Neural progenitor cell (in vitro differentiated cells): ENCODE results near the gene SPIRE1. TPM values are rescaled to one million over a fixed set of nuclear protein-coding genes. Genes with fewer than 3 reads are reported as not detected.
"Not testable (repeated sequence)": the region's sequence is repeated elsewhere in the genome, so short reads cannot be mapped to it uniquely, and the experiment has no call there.

Experiments
- DNase-seq: peaks from one replicate; pipeline ENCODE4 v3.0.0-alpha.2; 2016; ENCODE audit warnings: low spot score
- H2AFZ ChIP-seq: fragments of 200-600 bp; sonication (generic); replicated peaks from 2 replicates; pipeline ENCODE4 v1.6.1; 2016; ENCODE audit warnings: antibody characterized with exemption
- H3F3A ChIP-seq: fragments of 200-600 bp; sonication (generic); 2 replicates; pipeline ENCODE4 v1.6.1; 2016; ENCODE audit warnings: antibody characterized with exemption, low read depth
- H3K27ac ChIP-seq: fragments of 200-600 bp; sonication (generic); 2 replicates; pipeline ENCODE4 v1.5.1; 2016; ENCODE audit warnings: mild to moderate bottlenecking
- H3K27me3 ChIP-seq: fragments of 200-600 bp; sonication (generic); 2 replicates; pipeline ENCODE4 v1.6.1; 2016; ENCODE audit warnings: mild to moderate bottlenecking, moderate library complexity
- H3K36me3 ChIP-seq: fragments of 200-600 bp; sonication (generic); 2 replicates; pipeline ENCODE4 v1.5.1; 2016
- H3K4me1 ChIP-seq: fragments of 200-600 bp; sonication (generic); 2 replicates; pipeline ENCODE4 v1.6.1; 2016; ENCODE audit warnings: mixed run types
- H3K4me2 ChIP-seq: fragments of 200-600 bp; sonication (generic); 2 replicates; pipeline ENCODE4 v1.6.1; 2016
- H3K4me3 ChIP-seq: fragments of 200-600 bp; sonication (generic); 2 replicates; pipeline ENCODE4 v1.5.1; 2016
- H3K79me2 ChIP-seq: fragments of 200-600 bp; sonication (generic); 2 replicates; pipeline ENCODE4 v1.6.1; 2016; ENCODE audit warnings: low read depth
- H3K9ac ChIP-seq: fragments of 200-600 bp; sonication (generic); 2 replicates; pipeline ENCODE4 v1.6.1; 2016
- H3K9me3 ChIP-seq: fragments of 200-600 bp; sonication (generic); 2 replicates; pipeline ENCODE4 v1.5.1; 2016; ENCODE audit warnings: low read depth
- H4K20me1 ChIP-seq: fragments of 200-600 bp; sonication (generic); 2 replicates; pipeline ENCODE4 v1.6.1; 2016; ENCODE audit warnings: low read depth
- H3K27ac Mint-ChIP-seq: 3 replicates; pipeline ENCODE4 v1.8.0; 2021; ENCODE audit warnings: mixed read lengths
- H3K27me3 Mint-ChIP-seq: 2 replicates; pipeline ENCODE4 v1.8.0; 2022; ENCODE audit warnings: low read depth, mild to moderate bottlenecking, inconsistent platforms, moderate library complexity, mixed read lengths; ENCODE audit not compliant: insufficient read depth
- H3K36me3 Mint-ChIP-seq: 3 replicates; pipeline ENCODE4 v1.8.0; 2021; ENCODE audit warnings: mixed read lengths
- H3K4me1 Mint-ChIP-seq: 3 replicates; pipeline ENCODE4 v1.8.0; 2021; ENCODE audit warnings: mixed read lengths
- H3K4me3 Mint-ChIP-seq: 3 replicates; pipeline ENCODE4 v1.8.0; 2021; ENCODE audit warnings: mild to moderate bottlenecking, moderate library complexity, mixed read lengths
- H3K9me3 Mint-ChIP-seq: 3 replicates; pipeline ENCODE4 v1.8.0; 2020; ENCODE audit warnings: mixed read lengths
- EZH2 ChIP-seq: fragments of 200-600 bp; sonication (generic); IDR thresholded peaks from 2 replicates; pipeline ENCODE4 v1.6.1; 2017; ENCODE audit warnings: antibody characterized with exemption, mild to moderate bottlenecking, moderate library complexity
- EZH2phosphoT487 ChIP-seq: fragments of 200-600 bp; sonication (generic); IDR thresholded peaks from 2 replicates; pipeline ENCODE4 v1.6.1; 2017; ENCODE audit warnings: antibody characterized with exemption
- total RNA-seq: library from RNA; depleted of rRNA; stranded (reverse); fragments of >200 nt; gene quantifications from 2 replicates; pipeline ENCODE4 v1.2.3, GENCODE V29; 2015; ENCODE audit warnings: low replicate concordance
- TF ChIP-seq, protein P1 (sequence below): fragments of 200-600 bp; sonication (generic); IDR thresholded peaks from 2 replicates; pipeline ENCODE4 v1.5.1; 2017; ENCODE audit warnings: antibody characterized with exemption, mild to moderate bottlenecking

SPIRE1 gene
- total RNA-seq, 1 donor from 2014 or later, result 18.4 TPM

DNA sequence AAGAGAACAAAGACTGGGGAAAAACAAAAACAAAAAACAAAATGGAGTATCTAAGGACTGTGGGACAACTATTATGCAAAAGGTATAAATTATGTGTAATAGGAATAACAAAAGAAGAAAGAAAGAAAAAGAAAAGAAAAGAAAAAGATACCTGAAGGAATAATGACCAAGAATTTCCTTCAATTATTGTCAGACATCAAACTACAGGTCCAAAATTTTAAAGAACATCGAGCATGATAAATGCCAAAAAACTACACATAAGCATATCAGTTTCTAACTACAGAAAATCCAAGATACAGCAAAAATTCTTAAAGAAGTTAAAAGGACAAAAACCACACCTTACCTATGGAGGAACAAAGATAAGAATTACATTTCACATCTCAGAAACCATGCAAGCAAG lies 93.0 kb downstream of the SPIRE1 start:
- Mint-ChIP-seq H3K4me1 (no peaks in the 10 kb centered on the region), H3K4me3 (no peak overlapping the region), H3K36me3 (peaks cover 13% of the 10 kb centered on the region), H3K9me3 (peaks cover 32% of the 10 kb centered on the region), H3K27ac (no peak overlapping the region), H3K27me3 (peaks cover 3% of the 10 kb centered on the region)
- Histone ChIP-seq H3K4me2 (peak overlapping the region; percentile 37), H3K36me3 (no peaks in the 10 kb centered on the region), H2AFZ (no peak overlapping the region), H3K9me3 (no peaks in the 10 kb centered on the region), H3K27ac (peak overlapping the region; percentile 41), H4K20me1 (no peaks in the 10 kb centered on the region), H3K79me2 (no peaks in the 10 kb centered on the region), H3K27me3 (no peaks in the 10 kb centered on the region), H3K4me1 (peaks cover 5% of the 10 kb centered on the region), H3K4me3 (no peak overlapping the region), H3F3A (peaks cover 10% of the 10 kb centered on the region), H3K9ac (no peak overlapping the region)
- TF ChIP-seq, protein P1, sequence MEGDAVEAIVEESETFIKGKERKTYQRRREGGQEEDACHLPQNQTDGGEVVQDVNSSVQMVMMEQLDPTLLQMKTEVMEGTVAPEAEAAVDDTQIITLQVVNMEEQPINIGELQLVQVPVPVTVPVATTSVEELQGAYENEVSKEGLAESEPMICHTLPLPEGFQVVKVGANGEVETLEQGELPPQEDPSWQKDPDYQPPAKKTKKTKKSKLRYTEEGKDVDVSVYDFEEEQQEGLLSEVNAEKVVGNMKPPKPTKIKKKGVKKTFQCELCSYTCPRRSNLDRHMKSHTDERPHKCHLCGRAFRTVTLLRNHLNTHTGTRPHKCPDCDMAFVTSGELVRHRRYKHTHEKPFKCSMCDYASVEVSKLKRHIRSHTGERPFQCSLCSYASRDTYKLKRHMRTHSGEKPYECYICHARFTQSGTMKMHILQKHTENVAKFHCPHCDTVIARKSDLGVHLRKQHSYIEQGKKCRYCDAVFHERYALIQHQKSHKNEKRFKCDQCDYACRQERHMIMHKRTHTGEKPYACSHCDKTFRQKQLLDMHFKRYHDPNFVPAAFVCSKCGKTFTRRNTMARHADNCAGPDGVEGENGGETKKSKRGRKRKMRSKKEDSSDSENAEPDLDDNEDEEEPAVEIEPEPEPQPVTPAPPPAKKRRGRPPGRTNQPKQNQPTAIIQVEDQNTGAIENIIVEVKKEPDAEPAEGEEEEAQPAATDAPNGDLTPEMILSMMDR, result no peak
- no peak for TF ChIP-seq EZH2phosphoT487
- TF ChIP-seq EZH2, result no peak
- no peak for DNase-seq

DNA sequence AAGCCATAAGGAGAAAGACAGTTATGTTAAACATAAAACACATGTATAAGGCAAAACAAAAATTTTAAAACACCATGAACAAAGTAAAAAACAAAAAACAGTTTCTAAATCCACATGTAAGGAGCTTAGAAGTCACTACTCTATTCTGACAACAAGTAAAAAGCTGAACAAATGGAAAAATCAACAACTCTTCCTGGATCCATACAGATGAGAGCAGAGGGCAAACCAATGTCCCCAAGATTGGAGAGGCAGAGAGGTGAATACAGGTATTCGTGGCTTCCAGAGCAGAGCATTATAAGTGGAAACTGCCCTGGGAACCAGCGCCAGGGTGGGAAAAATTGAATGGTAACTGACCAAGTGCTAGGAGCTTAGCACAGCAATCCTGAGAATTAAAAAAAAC lies 93.5 kb downstream of the SPIRE1 start:
- H3K9ac ChIP-seq, result no peak overlapping the region
- peaks cover 3% of the 10 kb centered on the region for H3K27me3 Mint-ChIP-seq
- no peaks in the 10 kb centered on the region for H4K20me1 ChIP-seq
- no peaks in the 10 kb centered on the region for H3K36me3 ChIP-seq
- no peak overlapping the region for H3K27ac Mint-ChIP-seq
- no peaks in the 10 kb centered on the region for H3K9me3 ChIP-seq
- no peaks in the 10 kb centered on the region for H3K4me1 Mint-ChIP-seq
- H3K79me2 ChIP-seq, result no peaks in the 10 kb centered on the region
- peaks cover 5% of the 10 kb centered on the region for H3K4me1 ChIP-seq
- no peak for TF ChIP-seq EZH2phosphoT487
- no peak for TF ChIP-seq EZH2
- TF ChIP-seq, protein P1, result no peak
- peaks cover 37% of the 10 kb centered on the region for H3K9me3 Mint-ChIP-seq
- H3K4me2 ChIP-seq, result peak overlapping the region; percentile 37
- H3F3A ChIP-seq, result peaks cover 10% of the 10 kb centered on the region
- H2AFZ ChIP-seq, result no peak overlapping the region
- H3K4me3 Mint-ChIP-seq, result no peak overlapping the region
- peak overlapping the region; percentile 41 for H3K27ac ChIP-seq
- H3K27me3 ChIP-seq, result no peaks in the 10 kb centered on the region
- peaks cover 16% of the 10 kb centered on the region for H3K36me3 Mint-ChIP-seq
- peak; percentile 3 for DNase-seq
- H3K4me3 ChIP-seq, result no peak overlapping the region

DNA sequence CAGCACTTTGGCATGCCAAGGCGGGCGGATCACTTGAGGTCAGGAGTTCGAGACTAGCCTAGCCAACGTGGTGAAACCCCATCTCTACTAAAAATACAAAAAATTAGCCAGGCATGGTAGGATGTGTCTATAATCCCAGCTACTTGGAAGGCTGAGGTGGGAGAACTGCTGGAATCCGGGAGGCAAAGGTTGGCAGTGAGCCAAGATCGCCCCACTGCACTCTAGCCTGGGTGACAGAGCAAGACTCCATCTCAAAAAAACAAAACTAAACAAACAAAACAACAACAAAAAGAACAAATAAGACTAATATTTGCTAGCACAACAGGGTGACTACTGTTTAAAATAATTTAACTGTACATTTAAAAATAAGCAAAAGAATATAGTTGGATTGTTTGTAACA lies 97.3 kb downstream of the SPIRE1 start:
- not testable (repeated sequence) for H3K27ac ChIP-seq, H3K4me2 ChIP-seq, H3K79me2 ChIP-seq, H3K9ac ChIP-seq, H3K27me3 ChIP-seq, H3K27me3 Mint-ChIP-seq, H3K9me3 ChIP-seq, H3K4me1 Mint-ChIP-seq, H3K36me3 ChIP-seq, H3K4me3 Mint-ChIP-seq, H3K27ac Mint-ChIP-seq, H3K4me1 ChIP-seq, H4K20me1 ChIP-seq, DNase-seq, H2AFZ ChIP-seq, H3K4me3 ChIP-seq
- H3F3A ChIP-seq, result peaks cover 10% of the 10 kb centered on the region
- Mint-ChIP-seq H3K36me3 (peaks cover 37% of the 10 kb centered on the region), H3K9me3 (peaks cover 49% of the 10 kb centered on the region)

DNA sequence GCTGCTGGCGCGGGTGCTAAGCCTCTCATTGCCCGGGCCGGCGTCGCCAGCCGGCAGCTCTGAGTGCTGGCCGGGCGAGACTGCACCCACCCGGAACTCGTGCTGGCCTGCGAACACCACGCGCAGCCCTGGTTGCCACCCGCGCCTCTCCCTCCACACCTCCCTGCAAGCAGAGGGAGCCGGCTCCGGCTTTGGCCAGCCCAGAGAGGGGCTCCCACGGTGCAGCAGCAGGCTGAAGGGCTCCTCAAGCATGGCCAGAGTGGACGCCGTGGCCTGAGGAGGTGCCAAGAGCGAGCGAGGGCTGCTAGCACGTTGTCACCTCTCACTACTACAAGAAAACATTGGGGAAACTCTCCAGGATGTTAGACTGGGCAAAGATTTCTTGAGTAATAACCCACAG lies 98.6 kb downstream of the SPIRE1 start:
- H3K36me3 ChIP-seq, result no peaks in the 10 kb centered on the region
- H3K36me3 Mint-ChIP-seq, result peaks cover 40% of the 10 kb centered on the region
- H3K4me3 ChIP-seq, result no peak overlapping the region
- H3K4me2 ChIP-seq, result no peak overlapping the region
- no peaks in the 10 kb centered on the region for H3K27me3 ChIP-seq
- H3K4me1 ChIP-seq, result peaks cover under 1% of the 10 kb centered on the region
- H3F3A ChIP-seq, result peaks cover under 1% of the 10 kb centered on the region
- TF ChIP-seq EZH2phosphoT487 (no peak), EZH2 (no peak)
- TF ChIP-seq, protein P1, result no peak
- H3K4me3 Mint-ChIP-seq, result no peak overlapping the region
- no peak for DNase-seq
- no peak overlapping the region for H3K27ac Mint-ChIP-seq
- peaks cover 51% of the 10 kb centered on the region for H3K9me3 Mint-ChIP-seq
- no peak overlapping the region for H2AFZ ChIP-seq
- H3K27me3 Mint-ChIP-seq, result no peaks in the 10 kb centered on the region
- H4K20me1 ChIP-seq, result no peaks in the 10 kb centered on the region
- no peaks in the 10 kb centered on the region for H3K79me2 ChIP-seq
- H3K4me1 Mint-ChIP-seq, result no peaks in the 10 kb centered on the region
- H3K9me3 ChIP-seq, result peaks cover 4% of the 10 kb centered on the region
- no peak overlapping the region for H3K27ac ChIP-seq
- no peak overlapping the region for H3K9ac ChIP-seq
